Inflammatory macrophage treated with lipopolysaccharide for 4 hours (primary cell): Measurements from ENCODE around the gene RETREG1.

ENCODE experiments used
- DNase-seq: peaks from one replicate; pipeline ENCODE4 v3.0.0-alpha.2; 2020

RETREG1 gene

GRCh38 chr5:16579142-16579847 lies 37.5 kb downstream of the RETREG1 start:
- no peak for DNase-seq

- DNase-seq = no peak
Observed at GRCh38 chr5:16578474-16578883, 38.3 kb downstream of the RETREG1 start.

- DNase-seq = peak; percentile 44
Observed at GRCh38 chr5:16577677-16578076, 39.1 kb downstream of the RETREG1 start.

GRCh38 chr5:16574789-16575721 lies 41.7 kb downstream of the RETREG1 start:
- no peak for DNase-seq

GRCh38 chr5:16573401-16573800 lies 43.4 kb downstream of the RETREG1 start:
- no peak for DNase-seq

- DNase-seq = no peak
Observed at GRCh38 chr5:16572289-16573015, 44.3 kb downstream of the RETREG1 start.

GRCh38 chr5:16571016-16571415 lies 45.8 kb downstream of the RETREG1 start:
- no peak for DNase-seq

- DNase-seq = no peak
Observed at GRCh38 chr5:16570121-16570815, 46.5 kb downstream of the RETREG1 start.

- DNase-seq = no peak
Observed at GRCh38 chr5:16568875-16569580, 47.8 kb downstream of the RETREG1 start.

- DNase-seq = no peak
Observed at GRCh38 chr5:16567365-16567764, 49.4 kb downstream of the RETREG1 start.

GRCh38 chr5:16565118-16565517 lies 51.7 kb downstream of the RETREG1 start:
- no peak for DNase-seq

- DNase-seq = no peak
Observed at GRCh38 chr5:16564248-16564867, 52.4 kb downstream of the RETREG1 start.

GRCh38 chr5:16563686-16564085 lies 53.1 kb downstream of the RETREG1 start:
- DNase-seq = peak; percentile 34

GRCh38 chr5:16561660-16562059 lies 55.1 kb downstream of the RETREG1 start:
- DNase-seq = no peak

- DNase-seq = no peak
Observed at GRCh38 chr5:16559702-16560101, 57.1 kb downstream of the RETREG1 start.

- DNase-seq = no peak
Observed at GRCh38 chr5:16558984-16559629, 57.7 kb downstream of the RETREG1 start.

GRCh38 chr5:16557477-16557876 lies 59.3 kb downstream of the RETREG1 start:
- no peak for DNase-seq

- DNase-seq = no peak
Observed at GRCh38 chr5:16554110-16554509, 62.7 kb downstream of the RETREG1 start.

GRCh38 chr5:16552666-16553343 lies 64.0 kb downstream of the RETREG1 start:
- DNase-seq = peak; percentile 28

GRCh38 chr5:16551628-16552027 lies 65.2 kb downstream of the RETREG1 start:
- no peak for DNase-seq
